Measurements from ENCODE around the gene SMOC2. TPM values are rescaled to one million over a fixed set of nuclear protein-coding genes. Genes with fewer than 3 reads are reported as not detected.

The SMOC2 gene
- total RNA-seq, 6 experiments from 2014 or later = 0.42 to 3.5 (median 1.2) TPM

- no peak overlapping the region for H3K27ac ChIP-seq
- ATAC-seq (no peak), DNase-seq (no peak)
- H3K9me3 ChIP-seq = no peaks in the 10 kb centered on the region
- intact Hi-C loops (cut with DNase I) = no loop called here
- 56% methylated on average over 5 of the region's 9 CpGs for WGBS (ENCODE audit: insufficient coverage, low coverage, low lambda C conversion rate, missing lambda C conversion rate)
- H3K36me3 ChIP-seq = no peaks in the 10 kb centered on the region
- no peak for TF ChIP-seq POLR2A (IDR thresholded peaks at IDR 0.05)
- TF ChIP-seq CTCF (IDR thresholded peaks at IDR 0.05) = no peak
- H3K4me1 ChIP-seq = no peaks in the 10 kb centered on the region
- no peaks in the 10 kb centered on the region for H3K27me3 ChIP-seq
- no peak overlapping the region for H3K4me3 ChIP-seq
Measured at GRCh38 chr6:168645326-168645725, 204.3 kb downstream of the SMOC2 start.

GRCh38 chr6:168647271-168647670, 206.3 kb downstream of the SMOC2 start:
- Histone ChIP-seq H3K9me3 (no peaks in the 10 kb centered on the region), H3K4me3 (no peak overlapping the region), H3K27ac (no peak overlapping the region), H3K36me3 (no peaks in the 10 kb centered on the region), H3K4me1 (no peaks in the 10 kb centered on the region), H3K27me3 (no peaks in the 10 kb centered on the region)
- DNase-seq (no peak), ATAC-seq (no peak)
- intact Hi-C loops (cut with DNase I) = no loop called here
- WGBS (ENCODE audit: insufficient coverage, low coverage, low lambda C conversion rate, missing lambda C conversion rate) = 54% methylated on average over 3 of the region's 14 CpGs
- TF ChIP-seq CTCF (IDR thresholded peaks at IDR 0.05) (no peak), POLR2A (IDR thresholded peaks at IDR 0.05) (no peak)

- 24% methylated on average over 16 of the region's 30 CpGs for WGBS (ENCODE audit: insufficient coverage, low coverage, low lambda C conversion rate, missing lambda C conversion rate)
- no peak overlapping the region for H3K27ac ChIP-seq
- TF ChIP-seq CTCF (IDR thresholded peaks at IDR 0.05) = no peak
- TF ChIP-seq POLR2A (IDR thresholded peaks at IDR 0.05) = no peak
- ATAC-seq = no peak
- H3K36me3 ChIP-seq = no peaks in the 10 kb centered on the region
- no peak overlapping the region for H3K4me3 ChIP-seq
- H3K4me1 ChIP-seq = no peaks in the 10 kb centered on the region
- H3K27me3 ChIP-seq = no peaks in the 10 kb centered on the region
- H3K9me3 ChIP-seq = no peaks in the 10 kb centered on the region
- DNase-seq = no peak
- intact Hi-C loops (cut with DNase I) = no loop called here
Measured at GRCh38 chr6:168648240-168649125, 207.5 kb downstream of the SMOC2 start.

- no peak for ATAC-seq
- H3K9me3 ChIP-seq = no peaks in the 10 kb centered on the region
- no peak for DNase-seq
- no peak overlapping the region for H3K4me3 ChIP-seq
- H3K27ac ChIP-seq = no peak overlapping the region
- 12% methylated on average over 5 of the region's 10 CpGs for WGBS (ENCODE audit: insufficient coverage, low coverage, low lambda C conversion rate, missing lambda C conversion rate)
- no peak for TF ChIP-seq CTCF (IDR thresholded peaks at IDR 0.05)
- no peak for TF ChIP-seq POLR2A (IDR thresholded peaks at IDR 0.05)
- no peaks in the 10 kb centered on the region for H3K36me3 ChIP-seq
- intact Hi-C loops (cut with DNase I) = no loop called here
- no peaks in the 10 kb centered on the region for H3K27me3 ChIP-seq
- H3K4me1 ChIP-seq = no peaks in the 10 kb centered on the region
Measured at GRCh38 chr6:168649209-168649608, 208.2 kb downstream of the SMOC2 start.
